Tracheal epithelial cell (primary cell): ENCODE results near the gene OR7G3. TPM values are rescaled to one million over a fixed set of nuclear protein-coding genes. Genes with fewer than 3 reads are reported as not detected.

Experiments
- total RNA-seq: library from RNA; depleted of rRNA; stranded (reverse); fragments of >200 nt; gene quantifications from 2 replicates; pipeline ENCODE4 v1.2.1, GENCODE V29; 2014

Gene OR7G3
- not detected in 2 replicates for total RNA-seq

DNA sequence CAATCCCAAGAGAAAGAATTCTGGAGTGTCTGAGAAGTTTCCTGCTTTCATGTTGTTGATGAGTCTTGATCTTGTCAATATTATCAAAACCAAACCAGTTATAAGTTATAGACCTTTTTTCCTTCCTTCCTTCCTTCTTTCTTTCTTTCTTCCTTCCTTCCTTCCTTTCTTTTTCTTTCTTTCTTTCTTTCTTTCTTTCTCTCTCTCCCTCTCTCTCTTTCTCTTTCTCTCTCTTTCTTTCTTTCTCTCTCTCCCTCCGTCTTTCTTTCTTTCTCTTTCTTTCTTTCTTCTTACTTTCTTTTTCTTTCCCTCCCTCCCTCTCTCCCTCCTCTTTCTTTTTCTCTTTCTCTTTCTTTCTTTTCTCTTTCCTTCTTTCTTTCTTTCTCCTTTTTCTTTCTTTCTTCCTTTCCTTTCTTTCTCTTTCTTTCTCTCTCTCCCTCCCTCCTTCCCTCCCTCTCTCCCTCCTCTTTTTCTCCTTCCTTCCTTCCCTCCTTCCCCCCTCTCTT lies at the start of gene OR7G3:
Gene OR7G3, minus strand, starts transcription at position 51 of the 506 bp plus-strand sequence. Its CDS starts 0 bp downstream, at position 51.

DNA sequence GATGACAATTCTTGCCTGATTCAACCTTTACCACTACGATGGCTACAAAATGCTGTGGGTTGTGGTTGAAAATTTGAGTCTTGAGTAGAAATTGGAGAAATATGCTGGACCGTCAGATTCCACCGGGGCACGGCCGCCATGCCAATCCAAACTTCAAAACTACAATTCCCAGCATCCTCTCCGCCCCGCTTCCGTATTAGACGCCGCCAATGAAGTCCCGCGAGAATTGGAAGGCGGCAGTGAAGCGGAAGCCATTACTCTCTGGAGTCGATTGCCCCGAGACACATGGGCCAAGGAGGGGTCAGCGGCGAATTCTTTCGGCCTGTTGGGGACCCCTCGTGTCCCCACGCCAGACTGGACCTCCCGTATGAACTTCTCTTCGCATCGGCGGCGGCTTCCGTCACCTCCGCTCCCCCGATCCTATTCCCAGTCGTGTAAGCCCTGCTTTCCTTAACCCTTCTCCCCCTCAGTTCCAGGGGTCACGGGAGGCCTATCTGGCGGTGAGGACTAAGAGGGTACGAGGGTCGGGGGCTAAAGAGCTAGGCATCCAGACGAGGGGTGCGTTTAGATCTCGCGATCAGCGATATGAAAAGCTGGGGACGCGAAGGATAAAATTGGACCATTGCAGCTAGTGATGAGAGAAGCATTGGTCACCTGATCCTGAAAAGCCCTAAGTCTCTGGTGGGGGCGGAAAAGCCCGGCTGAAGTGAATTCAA lies 13.6 kb upstream of the OR7G3 start, which contains the start of gene ZNF317:
Gene ZNF317, plus strand, starts transcription at position 239 of the 716 bp plus-strand sequence. CDS start 15,620 bp downstream, outside the sequence.

GRCh38 chr19:9115307-9115813 lies 11.4 kb downstream of the OR7G3 start, which contains the start of gene OR7G1:
Gene OR7G1, minus strand, starts transcription at chr19:9115763. Its CDS starts 0 bp downstream, at chr19:9115763.

GRCh38 chr19:9107375-9107774 lies 19.4 kb downstream of the OR7G3 start, which contains the start of gene OR7G2:
Gene OR7G2, minus strand, starts transcription at chr19:9107475. Its CDS starts 4,232 bp downstream, at chr19:9103243.

GRCh38 chr19:9086761-9087160 lies 40.0 kb downstream of the OR7G3 start, which contains the start of gene OR1M1:
Gene OR1M1, plus strand, starts transcription at chr19:9087061. Its CDS starts 6,184 bp downstream, at chr19:9093245.

Other genes starting within 250 kb of the OR7G3 start
- gene MUC16, start 116.5 kb downstream of the OR7G3 start, total RNA-seq: under 0.01 and 0.24 TPM in 2 replicates
- gene OR1M1, start 39.9 kb downstream of the OR7G3 start, total RNA-seq: not detected in 2 replicates
- gene OR7G2, start 19.5 kb downstream of the OR7G3 start, total RNA-seq: not detected in 2 replicates
- not detected in 2 replicates for gene OR7G1, start 11.2 kb downstream of the OR7G3 start, total RNA-seq
- 11.3 and 13.2 TPM in 2 replicates for gene ZNF317, start 13.4 kb upstream of the OR7G3 start, total RNA-seq
- gene OR7D2, start 52.0 kb upstream of the OR7G3 start, total RNA-seq: not detected in 2 replicates
- gene OR7D4, start 92.6 kb upstream of the OR7G3 start, total RNA-seq: not detected in 2 replicates
- not detected in 2 replicates for gene OR7E24, start 124.0 kb upstream of the OR7G3 start, total RNA-seq
- 11.3 and 18.8 TPM in 2 replicates for gene ZNF699, start 182.9 kb upstream of the OR7G3 start, total RNA-seq
- gene ZNF559, start 197.2 kb upstream of the OR7G3 start, total RNA-seq: 7.2 and 13.0 TPM in 2 replicates
- 0.21 and 0.72 TPM in 2 replicates for gene ZNF177, start 236.1 kb upstream of the OR7G3 start, total RNA-seq